Measurements from ENCODE around the gene GRAMD4. TPM values are rescaled to one million over a fixed set of nuclear protein-coding genes. Genes with fewer than 3 reads are reported as not detected.
"Not testable (repeated sequence)": the region's sequence is repeated elsewhere in the genome, so short reads cannot be mapped to it uniquely, and the experiment has no call there.

The GRAMD4 gene
- total and polyA plus RNA-seq, 4 donors: 25.1 to 42.5 (median 39.5) TPM

GRCh38 chr22:46634973-46635685 lies 14.9 kb downstream of the GRAMD4 start:
- Histone ChIP-seq H3K4me1 (ENCODE audit: control insufficient read depth, insufficient read depth, low read length) (peaks cover 30% of the 10 kb centered on the region), H3K36me3 (ENCODE audit: control insufficient read depth, insufficient read depth, low read length) (peaks cover 76% of the 10 kb centered on the region)
- H3K27ac ChIP-seq (ENCODE audit: low read depth, low read length); H3K4me3 ChIP-seq (ENCODE audit: low read depth, low read length); H3K9me3 ChIP-seq (ENCODE audit: control insufficient read depth, insufficient read depth, low read length); DNase-seq (ENCODE audit: low read depth in 4 of 6, low spot score in 6 of 6); H3K27me3 ChIP-seq (ENCODE audit: control insufficient read depth, insufficient read depth, low read length): not testable (repeated sequence)
- 65% methylated on average over 8 of the region's 30 CpGs for WGBS (ENCODE audit: insufficient coverage)

- no peak overlapping the region for H3K27ac ChIP-seq (ENCODE audit: low read depth, low read length)
- 78% methylated on average over 10 of the region's 11 CpGs for WGBS (ENCODE audit: insufficient coverage)
- H3K4me1 ChIP-seq (ENCODE audit: control insufficient read depth, insufficient read depth, low read length): peaks cover 34% of the 10 kb centered on the region
- DNase-seq (ENCODE audit: low read depth in 4 of 6, low spot score in 6 of 6): no peak
- peaks cover 73% of the 10 kb centered on the region for H3K36me3 ChIP-seq (ENCODE audit: control insufficient read depth, insufficient read depth, low read length)
- no peak overlapping the region for H3K4me3 ChIP-seq (ENCODE audit: low read depth, low read length)
- H3K27me3 ChIP-seq (ENCODE audit: control insufficient read depth, insufficient read depth, low read length): no peaks in the 10 kb centered on the region
- H3K9me3 ChIP-seq (ENCODE audit: control insufficient read depth, insufficient read depth, low read length): no peaks in the 10 kb centered on the region
Observed at GRCh38 chr22:46635756-46636155, 15.6 kb downstream of the GRAMD4 start.

GRCh38 chr22:46636221-46637002 lies 16.2 kb downstream of the GRAMD4 start:
- Histone ChIP-seq H3K4me1 (ENCODE audit: control insufficient read depth, insufficient read depth, low read length) (peaks cover 41% of the 10 kb centered on the region), H3K27ac (ENCODE audit: low read depth, low read length) (no peak overlapping the region), H3K4me3 (ENCODE audit: low read depth, low read length) (no peak overlapping the region), H3K27me3 (ENCODE audit: control insufficient read depth, insufficient read depth, low read length) (no peaks in the 10 kb centered on the region), H3K36me3 (ENCODE audit: control insufficient read depth, insufficient read depth, low read length) (peaks cover 68% of the 10 kb centered on the region), H3K9me3 (ENCODE audit: control insufficient read depth, insufficient read depth, low read length) (no peaks in the 10 kb centered on the region)
- DNase-seq (ENCODE audit: low read depth in 4 of 6, low spot score in 6 of 6): no peak
- WGBS (ENCODE audit: insufficient coverage): 82% methylated on average over 29 of the region's 29 CpGs

- Histone ChIP-seq H3K4me1 (ENCODE audit: control insufficient read depth, insufficient read depth, low read length) (peaks cover 46% of the 10 kb centered on the region), H3K27me3 (ENCODE audit: control insufficient read depth, insufficient read depth, low read length) (no peaks in the 10 kb centered on the region), H3K9me3 (ENCODE audit: control insufficient read depth, insufficient read depth, low read length) (no peaks in the 10 kb centered on the region), H3K36me3 (ENCODE audit: control insufficient read depth, insufficient read depth, low read length) (peaks cover 58% of the 10 kb centered on the region), H3K4me3 (ENCODE audit: low read depth, low read length) (no peak overlapping the region), H3K27ac (ENCODE audit: low read depth, low read length) (no peak overlapping the region)
- 82% methylated on average over 21 of the region's 21 CpGs for WGBS (ENCODE audit: insufficient coverage)
- DNase-seq (ENCODE audit: low read depth in 4 of 6, low spot score in 6 of 6): no peak
Observed at GRCh38 chr22:46637711-46638600, 17.8 kb downstream of the GRAMD4 start.

- no peaks in the 10 kb centered on the region for H3K27me3 ChIP-seq (ENCODE audit: control insufficient read depth, insufficient read depth, low read length)
- H3K4me3 ChIP-seq (ENCODE audit: low read depth, low read length): no peak overlapping the region
- peak in 1 of 6 donors; percentile 34 for DNase-seq (ENCODE audit: low read depth in 4 of 6, low spot score in 6 of 6)
- H3K27ac ChIP-seq (ENCODE audit: low read depth, low read length): no peak overlapping the region
- H3K4me1 ChIP-seq (ENCODE audit: control insufficient read depth, insufficient read depth, low read length): peaks cover 43% of the 10 kb centered on the region
- H3K9me3 ChIP-seq (ENCODE audit: control insufficient read depth, insufficient read depth, low read length): no peaks in the 10 kb centered on the region
- 67% methylated on average over 18 of the region's 18 CpGs for whole genome bisulfite sequencing (ENCODE audit: insufficient coverage)
- H3K36me3 ChIP-seq (ENCODE audit: control insufficient read depth, insufficient read depth, low read length): peaks cover 49% of the 10 kb centered on the region
Observed at GRCh38 chr22:46638601-46639431, 18.6 kb downstream of the GRAMD4 start.

- H3K9me3 ChIP-seq (ENCODE audit: control insufficient read depth, insufficient read depth, low read length): no peaks in the 10 kb centered on the region
- peaks cover 43% of the 10 kb centered on the region for H3K4me1 ChIP-seq (ENCODE audit: control insufficient read depth, insufficient read depth, low read length)
- no peak overlapping the region for H3K27ac ChIP-seq (ENCODE audit: low read depth, low read length)
- 74% methylated on average over 9 of the region's 11 CpGs for WGBS (ENCODE audit: insufficient coverage)
- peaks cover 43% of the 10 kb centered on the region for H3K36me3 ChIP-seq (ENCODE audit: control insufficient read depth, insufficient read depth, low read length)
- no peak for DNase-seq (ENCODE audit: low read depth in 4 of 6, low spot score in 6 of 6)
- no peak overlapping the region for H3K4me3 ChIP-seq (ENCODE audit: low read depth, low read length)
- H3K27me3 ChIP-seq (ENCODE audit: control insufficient read depth, insufficient read depth, low read length): no peaks in the 10 kb centered on the region
Observed at GRCh38 chr22:46639843-46640242, 19.7 kb downstream of the GRAMD4 start.

GRCh38 chr22:46640293-46641055 lies 20.3 kb downstream of the GRAMD4 start:
- H3K9me3 ChIP-seq (ENCODE audit: control insufficient read depth, insufficient read depth, low read length): no peaks in the 10 kb centered on the region
- H3K27ac ChIP-seq (ENCODE audit: low read depth, low read length): no peak overlapping the region

GRCh38 chr22:46641811-46642266 lies 21.7 kb downstream of the GRAMD4 start:
- no peaks in the 10 kb centered on the region for H3K9me3 ChIP-seq (ENCODE audit: control insufficient read depth, insufficient read depth, low read length)
- no peak overlapping the region for H3K4me3 ChIP-seq (ENCODE audit: low read depth, low read length)
- H3K27me3 ChIP-seq (ENCODE audit: control insufficient read depth, insufficient read depth, low read length): no peaks in the 10 kb centered on the region
- H3K36me3 ChIP-seq (ENCODE audit: control insufficient read depth, insufficient read depth, low read length): peaks cover 31% of the 10 kb centered on the region
- WGBS (ENCODE audit: insufficient coverage): 66% methylated on average over 3 of the region's 7 CpGs
- peaks cover 48% of the 10 kb centered on the region for H3K4me1 ChIP-seq (ENCODE audit: control insufficient read depth, insufficient read depth, low read length)
- H3K27ac ChIP-seq (ENCODE audit: low read depth, low read length): no peak overlapping the region
- DNase-seq (ENCODE audit: low read depth in 4 of 6, low spot score in 6 of 6): no peak

More at GRCh38 chr22:46640293-46641055, 20.3 kb downstream of the GRAMD4 start:
- H3K27me3 ChIP-seq (ENCODE audit: control insufficient read depth, insufficient read depth, low read length): no peaks in the 10 kb centered on the region
- peaks cover 43% of the 10 kb centered on the region for H3K36me3 ChIP-seq (ENCODE audit: control insufficient read depth, insufficient read depth, low read length)
- no peak overlapping the region for H3K4me3 ChIP-seq (ENCODE audit: low read depth, low read length)
- no peak for DNase-seq (ENCODE audit: low read depth in 4 of 6, low spot score in 6 of 6)
- WGBS (ENCODE audit: insufficient coverage): 54% methylated on average over 8 of the region's 24 CpGs
- H3K4me1 ChIP-seq (ENCODE audit: control insufficient read depth, insufficient read depth, low read length): peaks cover 45% of the 10 kb centered on the region
